Brain microvascular endothelial cell (primary cell): ENCODE results near the gene AMPH.

Experiments used
- DNase-seq: peaks from one replicate; pipeline ENCODE4 v3.0.0-alpha.2; 2020
- H3K27ac ChIP-seq: fragments of 250-450 bp; sonication (Bioruptor Pico); 2 replicates; pipeline ENCODE4 v1.5.1; 2020; ENCODE audit warnings: mild to moderate bottlenecking, moderate library complexity
- H3K27me3 ChIP-seq: fragments of 250-450 bp; sonication (Bioruptor Pico); replicated peaks from 2 replicates; pipeline ENCODE4 v1.5.1; 2020; ENCODE audit warnings: mild to moderate bottlenecking
- H3K36me3 ChIP-seq: fragments of 250-450 bp; sonication (Bioruptor Pico); replicated peaks from 2 replicates; pipeline ENCODE4 v1.5.1; 2020; ENCODE audit warnings: mild to moderate bottlenecking
- H3K4me3 ChIP-seq: 2 replicates; pipeline ENCODE4 v1.5.1; 2011; ENCODE audit warnings: low read depth, mild to moderate bottlenecking, control low read depth, low read length, moderate library complexity
- CTCF ChIP-seq: IDR thresholded peaks from 2 replicates; pipeline ENCODE4 v1.5.1; 2011; ENCODE audit warnings: low read depth, mild to moderate bottlenecking, moderate library complexity, low read length, control low read depth, inconsistent platforms; ENCODE audit errors: missing control alignments
- in situ Hi-C: cut with HindIII; loops from 2 replicates; pipeline ENCODE4 v1.10.0; 2017; ENCODE audit warnings: low sequenced_read_pairs, low pct_ligation_motif_present

AMPH gene

GRCh38 chr7:38630720-38631673 lies at the start of gene AMPH:
Gene AMPH, minus strand, starts transcription at chr7:38631373. Its CDS starts 22 bp downstream, at chr7:38631351.
- H3K27ac ChIP-seq, result no peak within 1 kb of the TSS
- no peak for TF ChIP-seq CTCF
- in situ Hi-C loops, result no loop called here
- peak within 1 kb of the TSS; percentile 54 for H3K4me3 ChIP-seq
- no peaks in the 10 kb centered on the region for H3K36me3 ChIP-seq
- peak; percentile 9 for DNase-seq
- peaks cover 4% of the 10 kb centered on the region for H3K27me3 ChIP-seq

- TF ChIP-seq CTCF, result no peak
- Histone ChIP-seq H3K4me3 (no peak overlapping the region), H3K27ac (no peak overlapping the region), H3K27me3 (no peaks in the 10 kb centered on the region), H3K36me3 (no peaks in the 10 kb centered on the region)
- in situ Hi-C loops, result no loop called here
- peak; percentile 16 for DNase-seq
Measured at GRCh38 chr7:38679419-38679818, 48.2 kb upstream of the AMPH start.

- no peak for TF ChIP-seq CTCF
- H3K27ac ChIP-seq, result no peak overlapping the region
Measured at GRCh38 chr7:38678698-38679054, 47.5 kb upstream of the AMPH start.

GRCh38 chr7:38677981-38678697 lies 47.0 kb upstream of the AMPH start:
- in situ Hi-C loops, result no loop called here
- no peak overlapping the region for H3K27ac ChIP-seq
- no peaks in the 10 kb centered on the region for H3K27me3 ChIP-seq
- TF ChIP-seq CTCF, result no peak
- DNase-seq, result no peak
- H3K36me3 ChIP-seq, result no peaks in the 10 kb centered on the region
- H3K4me3 ChIP-seq, result no peak overlapping the region

More at GRCh38 chr7:38678698-38679054, 47.5 kb upstream of the AMPH start:
- DNase-seq, result no peak
- in situ Hi-C loops, result no loop called here
- no peaks in the 10 kb centered on the region for H3K36me3 ChIP-seq
- H3K27me3 ChIP-seq, result no peaks in the 10 kb centered on the region
- no peak overlapping the region for H3K4me3 ChIP-seq

GRCh38 chr7:38675494-38676106 lies 44.4 kb upstream of the AMPH start:
- H3K36me3 ChIP-seq, result no peaks in the 10 kb centered on the region
- DNase-seq, result no peak
- H3K27ac ChIP-seq, result no peak overlapping the region
- H3K4me3 ChIP-seq, result no peak overlapping the region
- H3K27me3 ChIP-seq, result no peaks in the 10 kb centered on the region
- TF ChIP-seq CTCF, result no peak
- in situ Hi-C loops, result no loop called here
